Stimulated activated CD4-positive, alpha-beta T cell treated with anti-CD3 and anti-CD28 coated beads, TNF-alpha, amount 100 ng/mL, for 4 hours (primary cell): ENCODE measurements around the gene RBM6.
A peak's percentile ranks its signal among the peaks of the same experiment; 100 is the strongest.
"Not testable (repeated sequence)": the region's sequence is repeated elsewhere in the genome, so short reads cannot be mapped to it uniquely, and the experiment has no call there.

Source experiments
- DNase-seq, 3 experiments: peaks; one replicate each; pipeline ENCODE4 v3.0.0-alpha.2; 2020; ENCODE audit warnings: low read depth in 3 of 3

The RBM6 gene, protein sequence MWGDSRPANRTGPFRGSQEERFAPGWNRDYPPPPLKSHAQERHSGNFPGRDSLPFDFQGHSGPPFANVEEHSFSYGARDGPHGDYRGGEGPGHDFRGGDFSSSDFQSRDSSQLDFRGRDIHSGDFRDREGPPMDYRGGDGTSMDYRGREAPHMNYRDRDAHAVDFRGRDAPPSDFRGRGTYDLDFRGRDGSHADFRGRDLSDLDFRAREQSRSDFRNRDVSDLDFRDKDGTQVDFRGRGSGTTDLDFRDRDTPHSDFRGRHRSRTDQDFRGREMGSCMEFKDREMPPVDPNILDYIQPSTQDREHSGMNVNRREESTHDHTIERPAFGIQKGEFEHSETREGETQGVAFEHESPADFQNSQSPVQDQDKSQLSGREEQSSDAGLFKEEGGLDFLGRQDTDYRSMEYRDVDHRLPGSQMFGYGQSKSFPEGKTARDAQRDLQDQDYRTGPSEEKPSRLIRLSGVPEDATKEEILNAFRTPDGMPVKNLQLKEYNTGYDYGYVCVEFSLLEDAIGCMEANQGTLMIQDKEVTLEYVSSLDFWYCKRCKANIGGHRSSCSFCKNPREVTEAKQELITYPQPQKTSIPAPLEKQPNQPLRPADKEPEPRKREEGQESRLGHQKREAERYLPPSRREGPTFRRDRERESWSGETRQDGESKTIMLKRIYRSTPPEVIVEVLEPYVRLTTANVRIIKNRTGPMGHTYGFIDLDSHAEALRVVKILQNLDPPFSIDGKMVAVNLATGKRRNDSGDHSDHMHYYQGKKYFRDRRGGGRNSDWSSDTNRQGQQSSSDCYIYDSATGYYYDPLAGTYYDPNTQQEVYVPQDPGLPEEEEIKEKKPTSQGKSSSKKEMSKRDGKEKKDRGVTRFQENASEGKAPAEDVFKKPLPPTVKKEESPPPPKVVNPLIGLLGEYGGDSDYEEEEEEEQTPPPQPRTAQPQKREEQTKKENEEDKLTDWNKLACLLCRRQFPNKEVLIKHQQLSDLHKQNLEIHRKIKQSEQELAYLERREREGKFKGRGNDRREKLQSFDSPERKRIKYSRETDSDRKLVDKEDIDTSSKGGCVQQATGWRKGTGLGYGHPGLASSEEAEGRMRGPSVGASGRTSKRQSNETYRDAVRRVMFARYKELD

DNA sequence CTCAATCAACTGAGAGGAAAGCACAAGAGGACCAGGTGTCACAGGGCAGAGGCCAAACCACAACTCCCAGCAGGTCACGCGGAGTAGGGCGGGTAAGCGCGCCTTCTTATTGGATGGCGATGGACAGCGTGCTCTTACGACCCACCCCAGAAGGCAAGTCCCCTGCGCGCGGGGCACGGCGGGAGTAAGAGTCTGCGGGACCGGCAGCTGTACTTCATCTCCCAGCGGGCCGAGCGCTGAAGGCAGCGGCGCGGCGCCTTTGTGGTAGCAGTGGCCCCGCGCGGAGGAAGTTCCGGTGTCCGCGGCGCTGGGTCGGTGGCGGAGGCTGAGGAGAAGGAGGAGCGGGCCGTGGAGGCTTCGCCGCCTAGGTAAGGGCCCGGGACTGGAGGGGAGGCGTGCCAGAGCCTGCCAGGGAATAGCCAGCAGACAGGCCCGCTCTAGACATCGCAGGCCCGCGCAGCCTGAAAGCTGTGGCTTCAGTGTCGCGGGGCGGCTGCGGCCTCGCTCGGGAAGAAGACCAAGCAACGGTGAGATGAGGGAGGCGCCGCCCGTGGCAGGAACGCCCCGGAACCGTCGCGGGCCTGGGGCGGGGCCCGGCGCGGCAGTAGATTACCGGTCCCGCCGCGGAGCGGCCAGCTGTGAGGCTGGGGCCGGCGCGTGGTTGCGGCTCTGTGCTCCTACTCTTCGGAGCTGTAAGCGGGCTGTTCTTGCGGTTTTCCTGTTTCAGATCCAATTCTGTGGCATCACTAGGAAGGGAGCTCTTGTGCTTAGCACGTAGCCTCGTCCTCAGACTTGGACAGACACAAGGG, at the start of gene RBM6:
TSS of gene RBM6 (plus strand) at position 293 of the 809 bp plus-strand sequence. CDS start 22,492 bp downstream, outside the sequence.
- peak; percentile 86 to 90 (median 89) for DNase-seq

DNA sequence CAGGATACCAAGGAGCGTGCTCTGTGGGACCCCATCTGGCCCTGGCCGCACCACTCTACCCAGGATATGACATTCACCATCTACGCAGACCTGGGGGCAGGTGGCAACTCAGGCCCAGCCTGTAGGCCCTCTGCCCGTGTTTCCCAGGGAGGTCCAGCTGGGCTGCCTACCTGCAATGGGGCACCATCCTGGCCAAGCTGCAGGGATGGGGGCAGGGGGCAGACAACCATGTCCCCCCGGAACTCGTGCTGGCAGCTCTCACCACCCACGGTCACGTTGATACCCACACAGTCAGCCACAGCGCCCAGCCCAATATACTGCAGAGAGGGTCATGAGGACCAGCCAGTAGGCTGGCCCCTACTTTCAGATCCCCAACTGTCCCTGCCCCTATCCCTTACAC, 44.2 kb upstream of the RBM6 start:
- no peak for DNase-seq

DNA sequence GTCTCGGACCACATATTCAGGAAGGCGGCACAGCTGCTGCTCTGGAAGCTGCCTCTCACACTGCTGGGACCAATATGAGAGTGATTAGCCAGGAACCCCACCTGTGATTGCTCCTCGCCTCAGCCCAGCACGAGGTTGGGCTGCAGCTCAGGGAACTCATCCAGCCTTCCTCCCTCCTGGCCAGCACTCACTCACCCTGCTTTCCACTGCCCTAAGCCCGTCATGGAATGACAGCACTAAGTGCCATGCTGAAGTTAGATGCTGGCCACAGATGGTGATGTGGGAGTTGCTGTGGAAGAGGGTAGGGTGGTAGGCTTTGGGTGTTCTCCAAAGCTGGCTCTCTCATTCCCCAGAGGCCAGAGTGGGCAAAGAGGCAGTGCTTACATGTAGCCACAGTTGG, 43.6 kb upstream of the RBM6 start:
- DNase-seq, result no peak

DNA sequence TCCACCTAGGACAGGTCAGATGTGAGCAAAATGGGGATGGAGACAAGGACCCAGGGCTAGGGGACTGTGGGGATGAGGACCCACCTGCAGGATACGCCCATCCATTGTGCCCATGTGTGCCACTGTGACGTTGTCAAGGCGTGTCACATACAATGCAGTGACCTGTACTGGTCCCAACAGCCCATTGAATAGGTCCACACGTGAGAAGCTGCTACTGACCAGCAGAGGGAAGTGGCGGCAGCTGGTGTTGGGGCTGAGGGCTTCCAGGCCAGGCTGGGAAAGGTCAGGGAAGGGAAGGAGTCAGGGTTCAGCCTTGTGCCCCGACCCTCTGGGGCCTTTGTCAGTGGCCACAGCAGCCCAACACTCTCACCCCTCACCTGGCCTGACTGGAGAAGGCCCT, 41.0 kb upstream of the RBM6 start:
- DNase-seq, result no peak

DNA sequence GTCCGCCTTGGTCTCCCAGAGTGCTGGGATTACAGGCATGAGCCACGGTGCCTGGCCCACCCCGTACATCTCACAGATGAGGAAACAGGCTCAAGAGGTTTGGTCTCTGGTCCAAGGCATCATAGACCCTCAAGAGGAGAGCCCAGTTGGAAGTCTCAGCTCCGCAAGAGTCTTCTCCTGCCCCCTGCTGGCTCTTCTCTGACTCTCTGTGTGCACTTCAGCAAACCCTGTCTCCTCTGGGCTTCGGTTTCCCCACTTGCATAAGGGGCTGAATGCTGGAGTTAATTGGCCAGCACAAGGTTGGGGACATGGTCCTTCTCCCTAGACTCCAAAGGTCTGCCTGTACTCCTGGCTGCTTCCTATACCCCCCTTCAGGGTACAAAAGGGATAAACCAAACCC, 40.1 kb upstream of the RBM6 start:
- no peak for DNase-seq

DNA sequence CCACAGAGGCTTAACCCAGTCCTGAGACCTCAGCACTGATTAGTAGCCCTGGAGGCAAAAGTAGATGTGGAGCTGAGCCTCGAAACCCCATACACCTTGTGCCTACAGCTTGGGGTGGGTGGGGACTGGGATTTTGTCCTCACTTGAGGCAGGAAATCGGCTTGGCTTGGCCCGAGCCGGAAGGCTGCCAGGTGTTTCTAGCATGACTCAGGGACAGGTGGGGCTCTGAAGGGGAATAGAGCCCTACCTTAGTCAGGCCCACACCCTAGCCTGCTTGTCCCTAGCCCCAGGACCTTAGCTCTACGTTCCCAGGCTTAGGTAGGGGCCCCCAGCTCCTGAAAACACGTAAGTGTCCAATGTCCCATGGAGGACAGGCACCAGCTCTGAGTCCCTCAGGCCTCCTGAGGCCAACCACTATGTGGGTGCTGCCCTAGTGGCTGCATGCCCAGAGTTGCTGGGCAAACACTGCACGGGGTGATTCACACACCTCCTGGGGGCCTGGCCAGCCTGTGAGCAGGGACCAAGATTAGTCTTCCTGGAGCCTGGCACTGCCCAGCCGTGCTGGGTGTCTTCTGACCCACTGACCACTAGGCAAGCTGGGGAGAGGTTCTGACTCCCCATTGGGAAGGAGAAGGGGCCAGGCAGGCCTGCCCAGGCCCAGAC, 39.3 kb upstream of the RBM6 start:
- no peak for DNase-seq

DNA sequence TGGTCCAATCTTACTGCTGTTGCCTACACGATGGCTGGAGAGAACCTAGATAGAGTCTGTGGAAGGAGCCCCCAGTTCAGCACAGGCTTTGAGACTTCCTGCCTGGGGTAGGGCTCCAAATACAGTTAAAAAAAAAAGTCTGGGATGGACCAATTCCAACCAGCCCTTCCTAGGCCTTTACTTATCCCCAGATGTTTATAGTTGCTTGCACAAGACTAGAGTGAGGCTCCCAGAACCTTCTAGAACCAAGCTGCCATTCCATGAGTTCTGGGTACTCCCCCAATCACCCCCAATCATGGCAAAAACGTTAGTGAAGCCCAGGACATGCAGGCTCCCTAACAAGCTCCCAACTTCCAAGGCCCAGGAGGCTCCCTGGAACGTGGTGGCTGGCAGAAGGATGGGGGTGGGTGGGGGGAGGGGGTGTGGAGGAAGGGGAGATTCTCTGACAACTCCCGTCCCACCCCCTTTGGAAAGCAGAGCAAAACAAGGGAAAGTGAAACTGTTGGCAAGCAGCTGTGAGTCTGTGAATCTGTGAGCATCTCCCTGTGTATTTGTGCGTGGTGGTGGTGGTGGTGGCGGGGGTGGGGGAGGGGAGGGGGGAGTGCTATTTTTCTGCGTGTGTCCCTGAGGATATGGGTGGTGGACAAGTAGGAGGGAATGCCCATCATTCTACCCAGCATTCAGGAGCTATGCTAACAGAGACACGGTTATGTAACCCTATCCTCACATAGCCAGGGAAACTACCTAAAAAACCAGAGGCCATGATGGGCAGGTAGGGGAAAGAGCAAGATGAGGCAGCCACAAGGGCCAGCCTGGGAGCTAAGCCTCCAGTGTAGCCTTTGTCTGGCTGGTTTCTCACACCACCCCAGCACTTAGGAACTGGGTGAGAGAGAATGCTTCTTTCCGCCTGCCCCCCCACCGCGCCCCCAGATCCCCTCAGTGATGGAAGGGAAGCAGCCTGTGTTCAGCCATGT, 38.3 kb upstream of the RBM6 start:
- DNase-seq, result no peak

DNA sequence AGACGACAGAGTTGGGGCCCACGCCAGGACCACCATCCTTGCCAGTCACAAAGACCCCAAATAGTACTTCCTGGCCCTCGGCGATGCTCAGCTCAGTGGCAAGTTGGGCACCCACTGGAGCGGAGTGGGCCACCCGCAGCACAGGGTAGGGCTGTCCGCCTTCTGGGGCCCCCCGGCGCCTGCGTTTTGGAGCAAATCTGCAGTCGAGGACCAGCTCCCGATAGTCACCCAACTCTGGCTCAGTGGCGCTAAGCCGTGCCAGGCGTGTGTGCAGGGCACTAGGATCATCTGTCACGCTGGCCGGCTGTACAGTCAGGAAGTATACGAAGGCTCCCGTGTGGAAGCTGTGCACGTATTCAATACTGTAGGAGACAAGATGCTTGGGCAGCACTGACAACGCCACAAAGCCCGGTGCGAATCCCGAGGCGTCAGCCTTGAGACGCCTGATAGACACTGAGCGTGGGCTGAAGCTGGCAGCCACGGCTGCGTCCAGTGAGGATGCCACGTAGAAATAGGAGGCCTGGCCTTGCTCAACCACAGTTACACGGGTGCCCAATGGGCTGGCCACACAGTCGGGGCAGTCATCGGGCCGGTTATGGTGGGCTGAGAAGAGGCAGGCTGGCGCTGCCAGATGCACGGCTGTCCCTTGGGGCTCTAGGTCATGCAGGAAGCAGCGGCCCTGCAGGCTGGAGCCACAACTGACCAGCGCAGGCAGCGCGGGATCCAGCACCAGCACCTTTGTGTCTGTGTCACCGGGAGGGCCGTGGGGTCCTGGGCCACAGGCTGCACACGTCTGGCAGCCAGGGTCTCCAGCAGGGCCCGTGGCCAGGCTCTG, 37.2 kb upstream of the RBM6 start:
- no peak for DNase-seq

DNA sequence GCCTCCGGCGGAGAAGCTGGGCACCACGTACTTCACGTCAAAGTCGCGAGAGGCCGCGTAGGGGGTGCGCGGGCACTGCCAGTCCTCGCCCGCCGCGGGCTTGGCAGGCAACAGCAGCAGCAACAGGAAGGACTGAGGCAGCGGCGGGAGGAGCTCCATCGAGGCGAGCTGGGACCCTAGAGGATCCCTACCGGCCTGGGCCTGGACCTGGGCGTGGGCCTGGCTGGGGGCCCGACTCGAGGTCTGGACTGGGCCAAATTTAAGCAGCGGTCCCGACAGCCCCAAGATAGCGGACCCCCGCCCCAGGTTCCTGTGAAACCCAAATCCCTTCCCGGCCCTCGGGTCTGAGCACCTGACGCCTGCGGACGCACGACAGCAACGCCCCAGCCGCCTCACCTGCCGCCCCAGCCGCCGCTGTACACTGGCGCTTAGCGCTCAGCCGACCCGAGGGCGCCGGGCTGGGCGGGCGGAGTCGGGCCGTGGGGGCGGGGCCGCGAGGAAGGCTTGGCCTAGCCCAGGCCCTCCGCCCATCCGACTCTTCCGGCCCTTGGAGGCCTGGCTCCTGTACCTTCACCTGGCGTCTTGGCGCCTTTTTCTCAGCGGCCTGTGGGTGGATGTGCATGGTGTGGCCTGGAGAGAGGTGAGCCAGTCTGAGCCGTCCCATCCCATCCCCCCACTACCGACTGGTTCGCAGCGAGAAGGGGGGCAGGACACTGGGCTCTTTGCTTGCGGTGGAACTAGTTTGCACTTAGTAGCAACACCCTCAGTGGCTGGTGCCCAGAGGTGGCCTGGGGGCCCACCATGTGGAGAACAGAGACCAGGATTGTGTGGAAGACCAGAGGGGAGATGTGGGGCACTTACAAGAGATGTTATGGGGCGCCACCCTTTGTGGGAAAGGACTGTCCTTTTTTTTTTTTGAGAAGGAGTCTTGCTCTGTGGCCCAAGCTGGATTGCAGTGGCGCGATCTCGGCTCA, 36.2 kb upstream of the RBM6 start, which contains the start of gene MST1R:
TSS of gene MST1R (minus strand) at position 423 of the 974 bp plus-strand sequence. CDS start at position 159, 264 bp downstream.
- DNase-seq, result peak; percentile 54 to 65 (median 58)

DNA sequence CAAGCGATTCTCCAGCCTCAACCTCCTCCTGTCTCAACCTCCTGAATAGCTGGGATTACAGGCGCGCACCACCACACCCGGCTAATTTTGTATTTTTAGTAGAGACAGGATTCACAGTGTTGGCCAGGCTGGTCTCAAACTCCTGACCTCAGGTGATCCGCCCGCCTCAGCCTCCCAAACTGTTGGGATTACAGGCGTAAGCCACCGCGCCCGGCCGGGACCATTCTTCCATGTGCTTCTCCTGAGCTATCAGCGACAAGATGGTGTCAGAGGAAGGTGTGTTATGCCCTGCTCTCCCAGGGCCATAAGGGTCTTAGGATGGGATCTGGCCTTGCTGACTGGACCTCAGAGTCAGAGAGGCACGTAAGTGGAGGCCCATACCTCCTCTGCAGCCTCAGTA, 35.5 kb upstream of the RBM6 start:
- DNase-seq, result not testable (repeated sequence)

DNA sequence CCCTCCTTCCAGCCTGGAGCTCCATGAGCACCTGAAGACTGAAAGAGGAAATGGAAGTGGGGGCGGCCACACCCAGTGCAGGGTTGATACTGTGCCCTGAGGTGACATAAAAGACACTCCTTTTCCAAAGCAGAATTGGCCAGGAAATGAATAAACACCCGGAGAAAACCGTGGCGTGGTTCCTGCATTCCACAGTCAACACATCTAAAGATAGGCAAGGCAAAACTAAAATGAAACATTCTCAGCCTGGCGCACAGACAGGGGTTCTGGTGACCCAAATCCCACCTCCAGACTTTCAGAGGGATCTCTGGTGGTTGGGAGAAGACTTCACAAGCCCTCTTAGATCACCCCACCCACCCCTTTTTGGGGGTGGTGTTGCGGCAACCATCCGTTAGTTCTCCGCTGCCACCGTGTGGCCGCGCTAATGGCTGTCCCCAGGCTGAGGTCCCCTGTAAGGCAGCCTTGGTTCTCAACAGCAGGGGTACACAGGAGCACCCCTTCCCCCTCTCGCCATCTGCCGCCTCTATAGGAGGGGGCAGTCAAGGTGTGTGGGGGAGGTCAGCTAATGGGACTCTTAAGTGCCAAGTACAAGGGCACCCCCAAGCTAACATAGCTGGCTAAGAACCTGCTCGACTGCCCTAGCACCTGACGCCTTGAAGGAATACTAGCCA, 33.7 kb upstream of the RBM6 start:
- DNase-seq, result peak in 2 of 3 experiments; percentile 21 to 40

DNA sequence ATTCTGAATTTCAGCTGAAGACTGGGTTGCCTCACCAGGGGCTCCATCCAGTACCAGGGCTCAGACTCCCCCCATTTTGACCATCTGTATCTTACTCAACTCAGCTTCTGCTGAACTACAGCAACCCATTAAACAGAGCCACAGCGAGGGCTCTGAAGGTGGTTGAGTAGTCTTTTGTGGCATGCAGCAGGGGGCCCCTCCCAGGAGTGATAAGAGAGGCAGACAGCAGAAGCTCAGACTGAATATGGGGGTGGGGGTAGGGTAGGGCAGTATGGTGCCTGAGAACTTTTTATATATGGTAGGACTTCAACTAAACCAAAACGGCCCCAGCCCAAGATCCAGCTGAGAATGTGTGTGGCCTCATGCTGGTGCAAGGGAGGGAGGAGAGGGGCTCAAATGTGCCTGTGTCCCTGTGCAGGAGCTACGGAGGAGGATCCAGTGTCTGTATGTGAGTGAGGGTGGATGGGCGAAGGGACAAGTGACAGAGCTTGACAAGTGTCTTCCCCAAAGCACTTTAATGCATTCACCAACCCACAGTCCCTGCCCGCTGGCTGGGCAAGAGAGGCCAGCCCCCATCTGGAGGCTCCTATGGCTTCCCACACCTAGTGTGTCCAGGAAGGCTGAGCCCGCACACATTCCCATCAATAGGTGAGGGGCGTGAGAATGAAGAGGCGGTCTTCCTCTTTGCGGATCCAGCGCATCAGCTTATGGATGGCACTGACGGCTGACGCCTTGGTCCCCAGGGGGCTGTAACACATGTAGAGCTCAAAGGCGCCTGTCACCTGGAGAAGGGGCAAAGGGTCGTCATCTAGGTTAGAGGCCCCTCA, 31.4 kb upstream of the RBM6 start:
- DNase-seq, result no peak

DNA sequence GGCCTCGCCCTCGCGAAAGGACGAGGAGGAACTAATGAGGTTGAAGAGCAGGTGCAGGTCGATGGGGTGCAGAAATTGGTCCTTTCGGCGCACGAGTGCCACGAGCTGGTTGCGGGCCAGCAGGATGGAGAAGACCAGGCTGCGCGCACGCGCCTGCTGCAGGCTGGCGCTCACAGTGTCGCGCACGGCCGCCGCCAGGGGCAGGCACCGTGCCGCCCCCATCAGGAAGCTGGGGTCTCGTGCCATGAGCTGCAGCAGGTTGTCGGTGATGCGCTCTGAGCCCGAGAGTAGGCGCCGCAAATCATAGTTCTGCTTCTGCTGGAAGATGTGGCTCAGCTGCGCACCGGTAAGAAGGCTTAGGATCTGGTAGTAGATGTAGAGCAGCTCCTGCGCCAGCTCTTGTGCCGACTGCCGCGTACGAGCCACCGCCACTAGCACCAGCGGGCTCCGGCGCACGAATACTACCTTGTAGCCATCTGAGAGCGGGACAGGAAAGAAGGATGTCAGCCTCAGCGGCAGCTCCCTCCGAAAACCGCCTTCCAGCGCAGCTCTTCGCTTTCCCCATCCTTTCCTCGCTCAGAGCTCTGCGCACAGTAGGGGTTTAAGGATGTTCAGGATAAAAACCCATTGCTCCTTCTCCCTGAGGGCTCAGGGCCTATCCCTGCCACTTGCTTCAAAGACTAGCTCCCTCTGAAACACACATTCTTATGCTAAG, 29.4 kb upstream of the RBM6 start:
- no peak for DNase-seq

DNA sequence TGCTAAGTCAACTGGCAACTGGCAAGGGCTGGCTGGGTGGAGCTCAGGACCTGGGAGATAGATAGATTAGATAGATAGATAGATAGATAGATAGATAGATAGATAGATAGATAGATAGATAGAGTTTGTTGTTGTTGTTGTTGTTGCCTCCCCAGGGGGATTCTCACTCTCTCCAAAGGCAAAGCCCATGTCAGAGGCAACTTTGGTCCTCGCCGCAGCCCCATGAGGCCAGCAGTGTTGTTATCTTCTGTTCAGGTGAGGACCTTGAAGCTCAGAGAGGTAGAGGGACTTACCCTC, 28.9 kb upstream of the RBM6 start:
- DNase-seq, result no peak

DNA sequence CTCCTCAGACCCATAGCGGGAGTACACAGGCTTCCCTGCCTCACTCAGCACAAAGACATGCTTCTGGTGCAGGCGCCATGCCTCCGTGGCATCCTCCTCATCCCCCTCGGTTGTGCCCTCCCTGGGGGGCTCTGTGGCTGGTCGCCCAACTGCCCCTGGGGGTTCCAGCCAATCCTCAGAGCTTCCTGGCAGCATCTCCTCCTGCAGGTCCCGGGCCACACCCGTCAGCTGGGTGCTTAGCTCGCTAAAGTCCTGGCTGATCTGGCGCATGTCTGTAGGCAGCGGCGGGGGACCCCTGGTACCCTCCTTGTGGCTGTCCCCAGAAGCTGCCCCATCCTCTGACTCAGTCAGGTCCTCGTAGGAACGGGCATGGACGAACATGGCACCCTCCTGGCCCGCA, 28.3 kb upstream of the RBM6 start:
- no peak for DNase-seq

DNA sequence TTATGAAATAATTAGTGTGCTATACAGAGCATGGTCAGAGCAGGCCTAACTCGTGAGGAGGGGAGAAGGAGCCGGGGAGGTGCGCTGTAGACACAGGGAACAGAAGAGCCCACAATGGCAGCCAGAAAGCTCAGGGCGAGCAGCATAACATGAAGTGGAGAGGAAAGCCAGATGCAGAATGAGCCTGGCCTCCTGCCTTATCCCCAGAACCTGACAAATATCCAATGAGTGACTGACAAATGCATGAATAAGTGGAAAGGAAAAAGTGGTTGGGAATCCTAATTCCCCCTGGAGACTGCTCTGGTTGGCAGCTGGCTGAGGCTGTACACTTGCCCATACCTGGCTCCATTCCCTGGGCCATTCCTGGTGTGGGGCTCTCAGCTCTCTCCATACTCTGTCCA, 27.1 kb upstream of the RBM6 start:
- no peak for DNase-seq
